ENCODE data around the gene SATB1. TPM values are rescaled to one million over a fixed set of nuclear protein-coding genes. Genes with fewer than 3 reads are reported as not detected.

SATB1 gene
- total RNA-seq, 1 donor from 2014 or later = 2.0 TPM

GRCh38 chr3:18415839-18416238 lies 9.3 kb downstream of the SATB1 start:
- no peak for TF ChIP-seq CTCF (conservative IDR thresholded peaks at IDR 0.05; ENCODE audit: low read depth, low read length)

GRCh38 chr3:18415167-18415566 lies 10.0 kb downstream of the SATB1 start:
- DNase-seq (ENCODE audit: low read depth) = no peak
- TF ChIP-seq CTCF (conservative IDR thresholded peaks at IDR 0.05; ENCODE audit: low read depth, low read length) = no peak
- H3K4me3 ChIP-seq (ENCODE audit: low read depth, low read length) = no peak overlapping the region

More at GRCh38 chr3:18415839-18416238, 9.3 kb downstream of the SATB1 start:
- no peak for DNase-seq (ENCODE audit: low read depth)
- H3K4me3 ChIP-seq (ENCODE audit: low read depth, low read length) = no peak overlapping the region

- DNase-seq (ENCODE audit: low read depth) = no peak
- TF ChIP-seq CTCF (conservative IDR thresholded peaks at IDR 0.05; ENCODE audit: low read depth, low read length) = no peak
- H3K4me3 ChIP-seq (ENCODE audit: low read depth, low read length) = no peak overlapping the region
These were observed 12.5 kb downstream of the SATB1 start for GRCh38 chr3:18412684-18413083.

- no peak for TF ChIP-seq CTCF (conservative IDR thresholded peaks at IDR 0.05; ENCODE audit: low read depth, low read length)
- DNase-seq (ENCODE audit: low read depth) = no peak
- H3K4me3 ChIP-seq (ENCODE audit: low read depth, low read length) = no peak overlapping the region
These were observed 13.6 kb downstream of the SATB1 start for GRCh38 chr3:18411541-18411940.

GRCh38 chr3:18410205-18410604 lies 14.9 kb downstream of the SATB1 start:
- no peak overlapping the region for H3K4me3 ChIP-seq (ENCODE audit: low read depth, low read length)
- TF ChIP-seq CTCF (conservative IDR thresholded peaks at IDR 0.05; ENCODE audit: low read depth, low read length) = no peak
- no peak for DNase-seq (ENCODE audit: low read depth)

- no peak overlapping the region for H3K4me3 ChIP-seq (ENCODE audit: low read depth, low read length)
- TF ChIP-seq CTCF (conservative IDR thresholded peaks at IDR 0.05; ENCODE audit: low read depth, low read length) = no peak
- DNase-seq (ENCODE audit: low read depth) = no peak
These were observed 15.9 kb downstream of the SATB1 start for GRCh38 chr3:18409266-18409665.

- no peak overlapping the region for H3K4me3 ChIP-seq (ENCODE audit: low read depth, low read length)
- DNase-seq (ENCODE audit: low read depth) = no peak
- no peak for TF ChIP-seq CTCF (conservative IDR thresholded peaks at IDR 0.05; ENCODE audit: low read depth, low read length)
These were observed 20.0 kb downstream of the SATB1 start for GRCh38 chr3:18405141-18405540.

Data from epithelial cell of proximal tubule (primary cell).